BJ (cell line): ENCODE results near the gene ENHO. TPM values are rescaled to one million over a fixed set of nuclear protein-coding genes. Genes with fewer than 3 reads are reported as not detected.
"Not testable (repeated sequence)": the region's sequence is repeated elsewhere in the genome, so short reads cannot be mapped to it uniquely, and the experiment has no call there.

Source experiments
- CTCF ChIA-PET: fragments of 350-600 bp; formaldehyde crosslinking; extraction: SDS; loops from one replicate; lab custom pipeline; 2021; ENCODE audit warnings: antibody characterized with exemption, inconsistent platforms; lab: Yijun Ruan, JAX
- POLR2A ChIA-PET: fragments of 300-600 bp; sonication (Branson Sonifier 250); formaldehyde crosslinking; extraction: SDS; loops from one replicate; lab custom pipeline; 2021; ENCODE audit warnings: antibody characterized with exemption; lab: Charles Lee
- DNase-seq: peaks from one replicate; pipeline ENCODE4 v3.0.0-alpha.2; 2011; ENCODE audit warnings: low read depth
- H3K27me3 ChIP-seq: 2 replicates; pipeline ENCODE4 v1.6.0; 2011; ENCODE audit warnings: low read length; ENCODE audit not compliant: control insufficient read depth, insufficient read depth
- H3K36me3 ChIP-seq: 2 replicates; pipeline ENCODE4 v1.5.1; 2011; ENCODE audit warnings: low read length; ENCODE audit not compliant: control insufficient read depth, insufficient read depth
- H3K4me3 ChIP-seq: 2 replicates; pipeline ENCODE4 v1.5.1; 2011; ENCODE audit warnings: low read depth, mild to moderate bottlenecking, control low read depth, low read length
- polyA plus RNA-seq: library from polyadenylated mRNA; depleted of rRNA; stranded (reverse); fragments of >200 nt; gene quantifications from 2 replicates; pipeline ENCODE4 v1.2.3, GENCODE V29; 2011
- TF ChIP-seq, protein P1 (sequence below): IDR thresholded peaks from 2 replicates; pipeline ENCODE4 v1.5.1; 2011; ENCODE audit warnings: low read depth, mild to moderate bottlenecking, control low read depth, inconsistent platforms, low read length, moderate library complexity; ENCODE audit not compliant: insufficient read depth

ENHO gene
- polyA plus RNA-seq, 1 experiment = 0.11 TPM

DNA sequence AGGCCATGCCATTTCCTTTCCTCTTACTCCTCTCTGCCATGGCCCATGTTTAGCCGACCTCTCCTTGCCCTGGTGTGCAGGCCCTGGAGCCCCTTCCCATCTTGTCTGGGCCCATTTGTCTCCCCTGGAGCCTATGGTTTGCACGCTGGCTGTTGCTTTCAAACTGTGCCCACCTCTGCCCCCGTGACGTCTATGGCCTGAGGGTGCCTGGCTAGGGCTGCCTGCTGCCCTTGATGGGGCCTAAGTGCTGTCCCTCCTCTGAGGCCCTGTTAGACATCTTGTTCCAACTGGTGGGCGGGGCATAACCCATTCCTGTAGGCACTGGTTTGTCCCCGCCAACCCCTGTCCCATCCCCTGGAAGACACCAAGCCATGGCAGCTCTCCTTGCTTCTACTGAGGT, 22.7 kb upstream of the ENHO start:
- H3K36me3 ChIP-seq = no peaks in the 10 kb centered on the region
- no peak overlapping the region for H3K4me3 ChIP-seq
- peaks cover 5% of the 10 kb centered on the region for H3K27me3 ChIP-seq
- TF ChIP-seq, protein P1, sequence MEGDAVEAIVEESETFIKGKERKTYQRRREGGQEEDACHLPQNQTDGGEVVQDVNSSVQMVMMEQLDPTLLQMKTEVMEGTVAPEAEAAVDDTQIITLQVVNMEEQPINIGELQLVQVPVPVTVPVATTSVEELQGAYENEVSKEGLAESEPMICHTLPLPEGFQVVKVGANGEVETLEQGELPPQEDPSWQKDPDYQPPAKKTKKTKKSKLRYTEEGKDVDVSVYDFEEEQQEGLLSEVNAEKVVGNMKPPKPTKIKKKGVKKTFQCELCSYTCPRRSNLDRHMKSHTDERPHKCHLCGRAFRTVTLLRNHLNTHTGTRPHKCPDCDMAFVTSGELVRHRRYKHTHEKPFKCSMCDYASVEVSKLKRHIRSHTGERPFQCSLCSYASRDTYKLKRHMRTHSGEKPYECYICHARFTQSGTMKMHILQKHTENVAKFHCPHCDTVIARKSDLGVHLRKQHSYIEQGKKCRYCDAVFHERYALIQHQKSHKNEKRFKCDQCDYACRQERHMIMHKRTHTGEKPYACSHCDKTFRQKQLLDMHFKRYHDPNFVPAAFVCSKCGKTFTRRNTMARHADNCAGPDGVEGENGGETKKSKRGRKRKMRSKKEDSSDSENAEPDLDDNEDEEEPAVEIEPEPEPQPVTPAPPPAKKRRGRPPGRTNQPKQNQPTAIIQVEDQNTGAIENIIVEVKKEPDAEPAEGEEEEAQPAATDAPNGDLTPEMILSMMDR = no peak
- no peak for DNase-seq
- POLR2A ChIA-PET = no interaction called here
- CTCF ChIA-PET = interaction anchor here (1.0 to 1.7 kb wide), 3 partner anchors 8 to 142 kb away, joined by 4 to 6 read pairs (median 5); no protein-coding TSS in a partner anchor

DNA sequence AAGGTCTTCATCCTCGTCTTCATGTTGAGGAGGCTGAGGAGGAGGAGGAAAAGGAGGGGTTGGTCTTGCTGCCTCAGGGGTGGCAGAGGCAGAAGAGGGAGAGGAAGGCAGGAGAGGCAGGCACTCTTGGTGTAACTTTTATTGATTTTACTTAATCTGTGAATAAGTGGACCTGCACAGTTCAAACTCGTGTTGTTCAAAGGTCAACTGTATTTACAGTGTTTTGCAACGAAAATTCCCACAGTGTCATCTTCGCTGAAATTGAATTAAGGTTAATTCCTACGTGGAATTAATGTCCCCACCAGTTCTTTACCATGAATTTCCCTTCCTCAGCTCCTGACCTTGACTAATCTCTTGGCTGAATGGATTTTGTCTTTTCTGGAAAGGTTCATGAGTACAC, 21.2 kb upstream of the ENHO start:
- POLR2A ChIA-PET = interaction anchor here (0.6 kb wide), 1 partner anchor 165 kb away, joined by 6 read pairs; no protein-coding TSS in a partner anchor
- TF ChIP-seq, protein P1 = no peak

DNA sequence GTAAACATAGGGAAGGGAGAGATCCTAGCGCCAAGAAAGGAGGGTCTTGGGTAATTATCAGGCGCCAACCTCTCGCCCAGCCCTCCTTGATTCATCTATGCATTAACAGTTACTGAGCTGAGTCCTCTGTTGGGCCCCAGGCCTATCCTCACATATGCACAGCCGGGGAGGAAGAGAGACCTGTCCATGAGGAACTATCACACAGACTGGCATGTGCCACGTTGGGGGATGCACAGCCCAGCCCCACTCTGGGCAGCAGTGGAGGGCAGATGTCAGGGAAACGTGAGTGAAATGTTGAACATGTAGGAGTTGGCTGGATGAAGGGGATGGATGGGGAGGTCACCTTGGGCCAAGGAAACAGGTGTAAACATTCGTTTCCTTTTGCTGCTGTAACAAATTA, 18.8 kb upstream of the ENHO start:
- CTCF ChIA-PET = interaction anchor here (0.9 kb wide), 1 partner anchor 17 kb away, joined by 3 read pairs; no protein-coding TSS in a partner anchor
- Histone ChIP-seq H3K27me3 (peaks cover 6% of the 10 kb centered on the region), H3K4me3 (no peak overlapping the region), H3K36me3 (no peaks in the 10 kb centered on the region)
- DNase-seq = no peak
- TF ChIP-seq, protein P1 = no peak
- POLR2A ChIA-PET = no interaction called here

More for the DNA sequence above, 21.2 kb upstream of the ENHO start:
- Histone ChIP-seq H3K36me3 (no peaks in the 10 kb centered on the region), H3K4me3 (no peak overlapping the region), H3K27me3 (peaks cover 5% of the 10 kb centered on the region)
- CTCF ChIA-PET = interaction anchor here (1.4 to 1.6 kb wide), 2 partner anchors 48 to 140 kb away, joined by 5 read pairs; no protein-coding TSS in a partner anchor
- DNase-seq = no peak

DNA sequence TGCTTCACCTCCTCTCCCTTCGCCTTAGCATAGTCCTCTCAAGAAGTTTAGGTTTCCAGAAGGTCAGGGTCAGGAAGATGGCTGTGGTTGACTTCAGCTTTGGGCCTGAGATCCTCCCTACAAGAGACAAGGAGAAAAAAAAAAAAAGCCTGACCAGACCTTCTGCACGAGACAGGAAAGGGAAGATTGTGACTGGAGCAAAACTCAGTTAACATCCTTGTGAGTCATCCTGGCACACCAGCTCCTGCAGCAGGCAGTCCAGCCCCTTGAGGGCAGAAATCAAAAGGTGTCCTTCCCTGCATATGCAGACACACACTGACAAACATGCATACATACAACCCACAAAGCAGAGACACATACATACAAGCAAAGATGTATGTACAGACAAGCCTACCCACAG, 18.0 kb upstream of the ENHO start:
- H3K27me3 ChIP-seq = peaks cover 8% of the 10 kb centered on the region
- no peak for DNase-seq
- CTCF ChIA-PET = interaction anchor here (0.7 to 1.1 kb wide), 2 partner anchors 34 to 51 kb away, joined by 3 to 4 read pairs; no protein-coding TSS in a partner anchor
- H3K4me3 ChIP-seq = no peak overlapping the region
- POLR2A ChIA-PET = no interaction called here
- H3K36me3 ChIP-seq = no peaks in the 10 kb centered on the region
- TF ChIP-seq, protein P1 = no peak

DNA sequence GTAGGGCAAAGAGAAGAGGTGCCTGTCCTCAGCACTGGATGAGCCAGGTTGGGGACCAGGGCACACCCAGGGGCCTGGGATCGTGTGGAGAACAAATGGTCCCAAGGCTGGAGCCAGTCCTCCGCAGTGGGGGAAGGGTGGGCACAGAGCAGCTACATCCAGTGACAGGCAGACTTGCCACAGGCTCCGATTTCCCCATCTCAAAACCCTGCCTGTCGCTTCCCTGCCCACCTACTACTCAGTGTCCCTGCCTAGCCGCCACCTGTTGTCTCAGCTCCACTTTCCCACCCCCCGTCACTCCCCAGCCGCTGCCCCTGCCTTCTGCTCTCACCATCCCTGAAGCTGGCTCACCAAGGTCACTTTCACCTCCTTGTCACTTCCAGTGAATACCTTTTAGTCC, 13.9 kb upstream of the ENHO start:
- H3K36me3 ChIP-seq = no peaks in the 10 kb centered on the region
- POLR2A ChIA-PET = no interaction called here
- DNase-seq = no peak
- CTCF ChIA-PET = interaction anchor here (1.4 to 3.2 kb wide), 3 partner anchors 9 to 55 kb away, joined by 4 to 10 read pairs (median 7); no protein-coding TSS in a partner anchor
- H3K4me3 ChIP-seq = no peak overlapping the region
- H3K27me3 ChIP-seq = peaks cover 8% of the 10 kb centered on the region
- TF ChIP-seq, protein P1 = no peak

DNA sequence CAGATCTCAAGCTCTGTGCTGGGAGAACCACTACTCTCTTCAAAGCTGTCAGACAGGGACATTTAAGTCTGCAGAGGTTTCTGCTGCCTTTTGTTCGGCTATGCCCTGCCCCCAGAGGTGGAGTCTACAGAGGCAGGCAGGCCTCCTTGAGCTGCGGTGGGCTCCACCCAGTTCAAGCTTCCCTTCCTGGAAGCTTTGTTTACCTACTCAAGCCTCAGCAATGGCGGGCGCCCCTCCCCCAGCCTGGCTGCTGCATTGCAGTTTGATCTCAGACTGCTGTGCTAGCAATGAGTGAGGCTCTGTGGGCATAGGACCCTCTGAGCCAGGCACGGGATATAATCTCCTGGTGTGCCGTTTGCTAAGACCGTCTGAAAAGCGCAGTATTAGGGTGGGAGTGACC, 9.3 kb upstream of the ENHO start:
- H3K4me3 ChIP-seq, DNase-seq, H3K27me3 ChIP-seq, POLR2A ChIA-PET, H3K36me3 ChIP-seq: not testable (repeated sequence)
- CTCF ChIA-PET = interaction anchor here (1.2 kb wide), 1 partner anchor 16 kb away, joined by 4 read pairs; no protein-coding TSS in a partner anchor
